H9 (cell line): ENCODE results near the gene KCNAB3. TPM values are rescaled to one million over a fixed set of nuclear protein-coding genes. Genes with fewer than 3 reads are reported as not detected.

Experiments
- DNase-seq: peaks from one replicate; pipeline ENCODE4 v3.0.0-alpha.2; 2017
- H2AFZ ChIP-seq: one replicate; pipeline ENCODE4 v1.6.1; 2013; ENCODE audit warnings: mild to moderate bottlenecking, low read length, control low read depth, moderate library complexity
- H2AK5ac ChIP-seq: 2 replicates; pipeline ENCODE4 v1.6.1; 2013; ENCODE audit warnings: low read length, control low read depth, mixed read lengths; ENCODE audit not compliant: insufficient read length
- H2BK120ac ChIP-seq: one replicate; pipeline ENCODE4 v1.6.1; 2013; ENCODE audit warnings: low read depth, mild to moderate bottlenecking, low read length, control low read depth, inconsistent platforms; ENCODE audit not compliant: poor library complexity, severe bottlenecking
- H2BK12ac ChIP-seq: 2 replicates; pipeline ENCODE4 v1.6.1; 2013; ENCODE audit warnings: low read length, control low read depth, mixed read lengths, low read depth; ENCODE audit not compliant: insufficient read length
- H2BK15ac ChIP-seq: 2 replicates; pipeline ENCODE4 v1.6.1; 2013; ENCODE audit warnings: low read depth, low read length, control low read depth
- H2BK20ac ChIP-seq: one replicate; pipeline ENCODE4 v1.6.1; 2013; ENCODE audit warnings: low read depth, mild to moderate bottlenecking, low read length, control low read depth, inconsistent platforms; ENCODE audit not compliant: poor library complexity, severe bottlenecking
- H2BK5ac ChIP-seq: 2 replicates; pipeline ENCODE4 v1.6.1; 2013; ENCODE audit warnings: low read length, control low read depth, mixed read lengths; ENCODE audit not compliant: insufficient read length
- H3K14ac ChIP-seq: 2 replicates; pipeline ENCODE4 v1.6.1; 2013; ENCODE audit warnings: low read length, control low read depth; ENCODE audit not compliant: insufficient read depth
- H3K18ac ChIP-seq: 2 replicates; pipeline ENCODE4 v1.6.1; 2013; ENCODE audit warnings: low read depth, mild to moderate bottlenecking, mixed read lengths, low read length, control low read depth; ENCODE audit not compliant: insufficient read length
- H3K23ac ChIP-seq: 2 replicates; pipeline ENCODE4 v1.6.1; 2013; ENCODE audit warnings: low read length, control low read depth, mixed read lengths, low read depth; ENCODE audit not compliant: insufficient read length
- H3K23me2 ChIP-seq: 2 replicates; pipeline ENCODE4 v1.6.1; 2013; ENCODE audit warnings: low read depth, mild to moderate bottlenecking, mixed read lengths, low read length, control low read depth; ENCODE audit not compliant: insufficient read length, poor library complexity, severe bottlenecking
- H3K27ac ChIP-seq: 2 replicates; pipeline ENCODE4 v1.5.1; 2013; ENCODE audit warnings: low read length, control low read depth, mixed read lengths, low read depth; ENCODE audit not compliant: insufficient read length
- H3K27me3 ChIP-seq: 2 replicates; pipeline ENCODE4 v1.6.1; 2013; ENCODE audit warnings: low read length, control low read depth, inconsistent platforms; ENCODE audit not compliant: insufficient read depth
- H3K4ac ChIP-seq: 2 replicates; pipeline ENCODE4 v1.6.1; 2013; ENCODE audit warnings: low read depth, mild to moderate bottlenecking, control low read depth, inconsistent platforms, low read length, moderate library complexity
- H3K4me1 ChIP-seq: 2 replicates; pipeline ENCODE4 v1.6.1; 2013; ENCODE audit warnings: low read length, control low read depth, inconsistent platforms; ENCODE audit not compliant: insufficient read depth
- H3K4me2 ChIP-seq: 2 replicates; pipeline ENCODE4 v1.6.1; 2013; ENCODE audit warnings: low read length, control low read depth, mixed read lengths; ENCODE audit not compliant: insufficient read length, insufficient read depth
- H3K56ac ChIP-seq: 2 replicates; pipeline ENCODE4 v1.6.1; 2013; ENCODE audit warnings: low read depth, mild to moderate bottlenecking, mixed read lengths, low read length, control low read depth; ENCODE audit not compliant: insufficient read length
- H3K79me1 ChIP-seq: 2 replicates; pipeline ENCODE4 v1.6.1; 2013; ENCODE audit warnings: low read depth, mild to moderate bottlenecking, moderate library complexity, low read length, control low read depth, inconsistent platforms; ENCODE audit not compliant: insufficient read depth, poor library complexity, severe bottlenecking
- H3K79me2 ChIP-seq: 2 replicates; pipeline ENCODE4 v1.6.1; 2013; ENCODE audit warnings: low read length, control low read depth, inconsistent platforms; ENCODE audit not compliant: insufficient read depth
- H3K9ac ChIP-seq: 2 replicates; pipeline ENCODE4 v1.6.1; 2013; ENCODE audit warnings: low read length, control low read depth, mixed read lengths; ENCODE audit not compliant: insufficient read length; ENCODE audit errors: extremely low read depth
- H3K9me3 ChIP-seq: one replicate; pipeline ENCODE4 v1.6.1; 2013; ENCODE audit warnings: low read depth, low read length, inconsistent platforms; ENCODE audit not compliant: control insufficient read depth
- H3T11ph ChIP-seq: one replicate; pipeline ENCODE4 v1.6.1; 2013; ENCODE audit warnings: mild to moderate bottlenecking, low read length, control low read depth, inconsistent platforms
- H4K20me1 ChIP-seq: one replicate; pipeline ENCODE4 v1.6.1; 2013; ENCODE audit not compliant: control insufficient read depth, insufficient read length, insufficient read depth
- H4K5ac ChIP-seq: 2 replicates; pipeline ENCODE4 v1.6.1; 2013; ENCODE audit warnings: low read depth, mild to moderate bottlenecking, mixed read lengths, low read length, control low read depth; ENCODE audit not compliant: insufficient read length
- H4K8ac ChIP-seq: replicated peaks from 2 replicates; pipeline ENCODE4 v1.6.1; 2013; ENCODE audit warnings: low read length, control low read depth, mixed read lengths, low read depth; ENCODE audit not compliant: insufficient read length
- H4K91ac ChIP-seq: 2 replicates; pipeline ENCODE4 v1.6.1; 2013; ENCODE audit warnings: low read depth, mild to moderate bottlenecking, moderate library complexity, mixed read lengths, low read length, control low read depth; ENCODE audit not compliant: insufficient read length
- H3K27ac Mint-ChIP-seq, 3 experiments: 2 replicates in 2 of 3; 3 replicates in 1 of 3; pipeline ENCODE4 v1.8.0; 2020 to 2021; ENCODE audit warnings: mixed read lengths in 3 of 3, mild to moderate bottlenecking in 1 of 3, moderate library complexity in 1 of 3
- H3K27me3 Mint-ChIP-seq: 2 replicates; pipeline ENCODE4 v1.8.0; 2021; ENCODE audit warnings: low read depth, mild to moderate bottlenecking, moderate library complexity, mixed read lengths
- H3K36me3 Mint-ChIP-seq, 3 experiments: 2 replicates in 2 of 3; 3 replicates in 1 of 3; pipeline ENCODE4 v1.8.0; 2020 to 2021; ENCODE audit warnings: low read depth in 3 of 3, mixed read lengths in 3 of 3; ENCODE audit not compliant: insufficient read depth in 1 of 3
- H3K4me1 Mint-ChIP-seq, 2 experiments: 2 replicates each; pipeline ENCODE4 v1.8.0; 2020; ENCODE audit warnings: mixed read lengths in 2 of 2
- H3K4me3 Mint-ChIP-seq, 2 experiments: 2 replicates in 1 of 2; 3 replicates in 1 of 2; pipeline ENCODE4 v1.8.0; 2020 to 2021; ENCODE audit warnings: mild to moderate bottlenecking in 2 of 2, mixed read lengths in 2 of 2, moderate library complexity in 1 of 2
- H3K9me3 Mint-ChIP-seq, 2 experiments: 2 replicates in 1 of 2; 3 replicates in 1 of 2; pipeline ENCODE4 v1.8.0; 2020; ENCODE audit warnings: mild to moderate bottlenecking in 2 of 2, mixed read lengths in 2 of 2, moderate library complexity in 1 of 2
- WGBS: extraction: QIAGEN DNeasy Blood & Tissue Kit; methylation state at CpG from one replicate; pipeline ENCODE4 v1.1.7; 2013; ENCODE audit warnings: missing lambda C conversion rate, low lambda C conversion rate, mixed read lengths; ENCODE audit not compliant: insufficient read length; ENCODE audit errors: extremely low coverage; 5-methylcytosine and 5-hydroxymethylcytosine counted together
- total RNA-seq: library from RNA; stranded (reverse); gene quantifications from 2 replicates; pipeline ENCODE4 v1.2.1, GENCODE V29; 2021
- TF ChIP-seq, protein P1 (sequence below): fragments of 200-600 bp; sonication (generic); conservative IDR thresholded peaks from 3 replicates; pipeline ENCODE4 v1.8.0; 2021; ENCODE audit warnings: antibody characterized with exemption, mild to moderate bottlenecking

Gene KCNAB3
- total RNA-seq, 1 experiment from 2014 or later: 6.4 TPM

DNA sequence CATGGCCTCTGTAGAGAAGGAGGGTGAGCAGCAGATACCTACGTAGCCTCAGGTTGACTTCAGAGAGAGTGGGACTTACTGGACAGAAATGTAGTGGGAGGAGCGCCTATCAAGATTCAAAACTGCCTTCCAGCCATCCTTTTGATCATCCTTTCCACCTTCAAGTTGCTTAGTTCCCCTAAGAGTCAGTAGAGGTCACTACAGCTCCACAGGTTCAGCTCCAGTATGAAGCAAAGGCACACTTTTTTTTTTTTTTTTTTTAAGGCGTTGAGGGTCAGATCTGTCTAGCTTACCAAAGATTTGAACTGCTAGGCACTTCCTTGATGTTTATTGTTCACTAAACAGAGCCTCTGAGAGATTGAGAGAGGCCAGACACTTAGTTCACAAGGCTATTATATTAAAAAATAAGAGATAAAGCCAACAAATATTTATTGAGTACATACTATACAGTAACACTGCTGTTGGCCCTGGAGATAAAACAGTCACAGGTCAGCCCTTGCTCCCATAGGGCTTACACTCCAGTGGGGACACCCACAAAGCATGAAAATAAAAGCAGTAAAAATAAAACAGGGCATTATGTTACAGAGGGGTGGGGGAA, 16.6 kb downstream of the KCNAB3 start:
- H3K9me3 ChIP-seq: no peaks in the 10 kb centered on the region
- no peak overlapping the region for H3K27ac ChIP-seq
- Mint-ChIP-seq H3K36me3 (peaks cover 0 to 22% (median 8%) of the 10 kb centered on the region in 3 experiments; a peak in 5 of 7 replicates), H3K27ac (no peak overlapping the region), H3K4me1 (peaks cover 12 to 13% of the 10 kb centered on the region in 2 experiments), H3K27me3 (peaks cover 38% of the 10 kb centered on the region), H3K4me3 (no peak overlapping the region), H3K9me3 (peaks cover 3 to 4% of the 10 kb centered on the region in 2 experiments; a peak in 3 of 5 replicates)
- WGBS: no CpG with 5 or more reads among the region's 3 CpGs
- no peak overlapping the region for H2BK12ac ChIP-seq
- H3K14ac ChIP-seq: no peak overlapping the region
- no peak overlapping the region for H2BK120ac ChIP-seq
- H3K4me2 ChIP-seq: no peak overlapping the region
- H2BK15ac ChIP-seq: no peak overlapping the region
- H4K91ac ChIP-seq: no peak overlapping the region
- H3K18ac ChIP-seq: no peak overlapping the region
- no peak overlapping the region for H2AK5ac ChIP-seq
- no peak overlapping the region for H4K5ac ChIP-seq
- no peaks in the 10 kb centered on the region for H3K79me2 ChIP-seq
- no peaks in the 10 kb centered on the region for H3K4me1 ChIP-seq
- H3K27me3 ChIP-seq: peaks cover 17% of the 10 kb centered on the region
- no peak overlapping the region for H3K4ac ChIP-seq
- no peaks in the 10 kb centered on the region for H3K79me1 ChIP-seq
- H2AFZ ChIP-seq: no peak overlapping the region
- no peak overlapping the region for H3K56ac ChIP-seq
- H2BK5ac ChIP-seq: no peak overlapping the region
- peak; percentile 53 for DNase-seq
- no peaks in the 10 kb centered on the region for H4K20me1 ChIP-seq
- no peak overlapping the region for H3K23ac ChIP-seq
- no peak overlapping the region for H4K8ac ChIP-seq
- peaks cover 8% of the 10 kb centered on the region for H3K23me2 ChIP-seq
- H3K9ac ChIP-seq: no peak overlapping the region
- H3T11ph ChIP-seq: no peak overlapping the region
- H2BK20ac ChIP-seq: no peak overlapping the region
- TF ChIP-seq, protein P1, sequence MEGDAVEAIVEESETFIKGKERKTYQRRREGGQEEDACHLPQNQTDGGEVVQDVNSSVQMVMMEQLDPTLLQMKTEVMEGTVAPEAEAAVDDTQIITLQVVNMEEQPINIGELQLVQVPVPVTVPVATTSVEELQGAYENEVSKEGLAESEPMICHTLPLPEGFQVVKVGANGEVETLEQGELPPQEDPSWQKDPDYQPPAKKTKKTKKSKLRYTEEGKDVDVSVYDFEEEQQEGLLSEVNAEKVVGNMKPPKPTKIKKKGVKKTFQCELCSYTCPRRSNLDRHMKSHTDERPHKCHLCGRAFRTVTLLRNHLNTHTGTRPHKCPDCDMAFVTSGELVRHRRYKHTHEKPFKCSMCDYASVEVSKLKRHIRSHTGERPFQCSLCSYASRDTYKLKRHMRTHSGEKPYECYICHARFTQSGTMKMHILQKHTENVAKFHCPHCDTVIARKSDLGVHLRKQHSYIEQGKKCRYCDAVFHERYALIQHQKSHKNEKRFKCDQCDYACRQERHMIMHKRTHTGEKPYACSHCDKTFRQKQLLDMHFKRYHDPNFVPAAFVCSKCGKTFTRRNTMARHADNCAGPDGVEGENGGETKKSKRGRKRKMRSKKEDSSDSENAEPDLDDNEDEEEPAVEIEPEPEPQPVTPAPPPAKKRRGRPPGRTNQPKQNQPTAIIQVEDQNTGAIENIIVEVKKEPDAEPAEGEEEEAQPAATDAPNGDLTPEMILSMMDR: peak; percentile 80
